ENCODE results near the gene KRTAP9-6.

Gene KRTAP9-6

Small RNA genes within 50 kb of the gene (small RNA-seq; reads per million reads assigned to genes)
- 0 reads per million in 2 experiments for gene KRTAP9-10P

Data from SK-N-DZ (cell line).